Esophagus squamous epithelium (tissue), 5 donors: ENCODE measurements around the gene HPF1. TPM values are rescaled to one million over a fixed set of nuclear protein-coding genes. Genes with fewer than 3 reads are reported as not detected.

Experiments
- DNase-seq: peaks from one replicate; lab custom pipeline; 2025; lab: John Stamatoyannopoulos, UW
- H3K27ac ChIP-seq, 4 donors: fragments of 200-600 bp; sonication (generic); one replicate each; pipeline ENCODE4 v1.5.1; 2016 to 2019; ENCODE audit warnings: mild to moderate bottlenecking in 1 of 4
- H3K27me3 ChIP-seq, 4 donors: fragments of 200-600 bp; sonication (generic); 1 replicate in 3 of 4; 2 replicates in 1 of 4; pipeline versions ENCODE4 v1.5.1 to v1.6.0; 2017 to 2021; ENCODE audit warnings: antibody characterized with exemption in 1 of 4
- H3K36me3 ChIP-seq, 3 donors: fragments of 200-600 bp; sonication (generic); one replicate each; pipeline ENCODE4 v1.5.1; 2016 to 2019
- H3K4me1 ChIP-seq, 3 donors: fragments of 200-600 bp; sonication (generic); one replicate each; pipeline ENCODE4 v1.5.1; 2017 to 2019
- H3K4me3 ChIP-seq, 4 donors: fragments of 200-600 bp; sonication (generic); 1 replicate in 3 of 4; 2 replicates in 1 of 4; pipeline ENCODE4 v1.5.1; 2016 to 2019; ENCODE audit warnings: mild to moderate bottlenecking in 2 of 4, moderate library complexity in 1 of 4
- H3K9me3 ChIP-seq, 3 donors: fragments of 200-600 bp; sonication (generic); one replicate each; pipeline ENCODE4 v1.5.1; 2016 to 2019
- CTCF ChIP-seq, 6 experiments: fragments of 450-650 bp in 4 of 6; fragments of 200-600 bp in 2 of 6; sonication (generic) in 2 of 6; IDR thresholded peaks; one replicate each; pipeline ENCODE4 v1.5.1; 2016 to 2019; ENCODE audit warnings: antibody characterized with exemption in 6 of 6, mild to moderate bottlenecking in 4 of 6, moderate library complexity in 4 of 6
- POLR2A ChIP-seq, 4 donors: fragments of 450-650 bp; IDR thresholded peaks; one replicate each; pipeline ENCODE4 v1.6.1; 2017; ENCODE audit warnings: antibody characterized with exemption in 4 of 4, mild to moderate bottlenecking in 4 of 4, moderate library complexity in 3 of 4
- WGBS, 2 donors: methylation state at CpG; one replicate each; pipeline ENCODE4 v1.1.5; 2018; 5-methylcytosine and 5-hydroxymethylcytosine counted together
- intact Hi-C: fragments of 100-400 bp; cut with DNase I; formaldehyde crosslinking; loops from one replicate; pipeline ENCODE4 v1.15.0; 2022
- total RNA-seq, 4 donors: library from RNA; depleted of rRNA; stranded (reverse); fragments of >200 nt; gene quantifications; one replicate each; pipeline ENCODE4 v1.1.0, GENCODE V29; 2016
- donor health status: DM: yes; HTN: yes; CAD: no.

Gene HPF1
- total RNA-seq, 4 donors from 2014 or later, result 11.1 to 40.9 (median 17.1) TPM

- no peaks in the 10 kb centered on the region for H3K9me3 ChIP-seq
- intact Hi-C loops, result no loop called here
- TF ChIP-seq POLR2A (IDR thresholded peaks at IDR 0.05) (no peak), CTCF (IDR thresholded peaks at IDR 0.05) (no peak)
- DNase-seq, result no peak
- 77 to 85% methylated on average over 2 of the region's 2 CpGs for WGBS, 2 donors
- H3K27me3 ChIP-seq, result no peaks in the 10 kb centered on the region
- no peaks in the 10 kb centered on the region for H3K4me1 ChIP-seq
- H3K4me3 ChIP-seq, result no peak overlapping the region
- H3K36me3 ChIP-seq, result peaks cover 0 to 60% (median 0%) of the 10 kb centered on the region in 3 donors
- no peak overlapping the region for H3K27ac ChIP-seq
These were observed 33.5 kb downstream of the HPF1 start for GRCh38 chr4:169724260-169724659.

- H3K27me3 ChIP-seq, result no peaks in the 10 kb centered on the region
- 89 to 93% methylated on average over 9 of the region's 9 CpGs for WGBS, 2 donors
- intact Hi-C loops, result no loop called here
- no peak for DNase-seq
- H3K36me3 ChIP-seq, result peaks cover 0 to 60% (median 0%) of the 10 kb centered on the region in 3 donors
- TF ChIP-seq POLR2A (IDR thresholded peaks at IDR 0.05) (no peak), CTCF (IDR thresholded peaks at IDR 0.05) (peak in 1 of 6 experiments; percentile 14)
- H3K9me3 ChIP-seq, result no peaks in the 10 kb centered on the region
- H3K4me3 ChIP-seq, result no peak overlapping the region
- no peaks in the 10 kb centered on the region for H3K4me1 ChIP-seq
- no peak overlapping the region for H3K27ac ChIP-seq
These were observed 34.4 kb downstream of the HPF1 start for GRCh38 chr4:169723207-169723965.

- 88 to 98% methylated on average over 7 of the region's 7 CpGs for WGBS, 2 donors
- intact Hi-C loops, result no loop called here
- no peak overlapping the region for H3K27ac ChIP-seq
- no peaks in the 10 kb centered on the region for H3K9me3 ChIP-seq
- TF ChIP-seq CTCF (IDR thresholded peaks at IDR 0.05), result no peak
- TF ChIP-seq POLR2A (IDR thresholded peaks at IDR 0.05), result no peak
- peaks cover 0 to 66% (median 0%) of the 10 kb centered on the region in 3 donors for H3K36me3 ChIP-seq
- DNase-seq, result no peak
- H3K27me3 ChIP-seq, result no peaks in the 10 kb centered on the region
- no peaks in the 10 kb centered on the region for H3K4me1 ChIP-seq
- no peak overlapping the region for H3K4me3 ChIP-seq
These were observed 37.2 kb downstream of the HPF1 start for GRCh38 chr4:169720529-169720928.

- Histone ChIP-seq H3K4me3 (no peak overlapping the region), H3K4me1 (no peaks in the 10 kb centered on the region), H3K27me3 (no peaks in the 10 kb centered on the region), H3K36me3 (peaks cover 0 to 91% (median 0%) of the 10 kb centered on the region in 3 donors), H3K9me3 (no peaks in the 10 kb centered on the region), H3K27ac (no peak overlapping the region)
- intact Hi-C loops, result no loop called here
- WGBS, 2 donors, result 64 to 89% methylated on average over 1 of the region's 1 CpG
- TF ChIP-seq POLR2A (IDR thresholded peaks at IDR 0.05), result no peak
- no peak for TF ChIP-seq CTCF (IDR thresholded peaks at IDR 0.05)
- no peak for DNase-seq
These were observed 41.1 kb downstream of the HPF1 start for GRCh38 chr4:169716677-169717076.

GRCh38 chr4:169715826-169716225 is 41.9 kb downstream of the HPF1 start:
- no peak for DNase-seq
- Histone ChIP-seq H3K27me3 (no peaks in the 10 kb centered on the region), H3K9me3 (no peaks in the 10 kb centered on the region), H3K27ac (no peak overlapping the region), H3K4me1 (no peaks in the 10 kb centered on the region), H3K4me3 (no peak overlapping the region), H3K36me3 (peaks cover 0 to 93% (median 0%) of the 10 kb centered on the region in 3 donors)
- no peak for TF ChIP-seq CTCF (IDR thresholded peaks at IDR 0.05)
- no peak for TF ChIP-seq POLR2A (IDR thresholded peaks at IDR 0.05)
- WGBS, 2 donors, result 85 to 86% methylated on average over 2 of the region's 2 CpGs
- intact Hi-C loops, result no loop called here
